Measurements from ENCODE around the gene PDGFRB. TPM values are rescaled to one million over a fixed set of nuclear protein-coding genes. Genes with fewer than 3 reads are reported as not detected.

PDGFRB gene
- total and polyA plus RNA-seq, 2 of the 4 experiments (the other 2 are of a cell fraction), result 108 to 124 TPM

- no peak for ATAC-seq (ENCODE audit: low read depth)
- Histone ChIP-seq H3K9me3 (ENCODE audit: control insufficient read depth, insufficient read depth, low read length) (no peaks in the 10 kb centered on the region), H3K27me3 (ENCODE audit: control insufficient read depth, insufficient read depth, low read length) (no peaks in the 10 kb centered on the region), H2AK9ac (replicated peaks; ENCODE audit: low read depth, low read length, poor library complexity) (no peak overlapping the region), H2BK120ac (ENCODE audit: low read depth, low read length) (no peak overlapping the region), H3K27ac (ENCODE audit: insufficient read depth, low read length) (no peak overlapping the region), H3K4me2 (ENCODE audit: low read depth, low read length) (no peak overlapping the region), H3K4ac (ENCODE audit: low read depth, low read length) (no peak overlapping the region), H3K9me1 (ENCODE audit: insufficient read depth, low read length) (no peaks in the 10 kb centered on the region), H3K56ac (ENCODE audit: extremely low read depth, insufficient read depth, low read length) (no peak overlapping the region), H2BK5ac (ENCODE audit: low read depth, low read length, poor library complexity, severe bottlenecking) (no peak overlapping the region), H2AFZ (replicated peaks; ENCODE audit: low read length, poor library complexity) (no peak overlapping the region), H2BK20ac (ENCODE audit: low read depth, low read length) (no peak overlapping the region), H4K20me1 (ENCODE audit: insufficient read depth, low read length) (no peaks in the 10 kb centered on the region), H3K23ac (ENCODE audit: low read depth, low read length) (no peak overlapping the region), H3K4me3 (ENCODE audit: insufficient read depth, low read depth, low read length) (no peak overlapping the region), H4K91ac (ENCODE audit: insufficient read depth, low read depth, low read length) (no peak overlapping the region), H3K18ac (ENCODE audit: low read depth, low read length) (no peak overlapping the region), H3K9ac (ENCODE audit: low read depth, low read length) (no peak overlapping the region), H3K14ac (replicated peaks; ENCODE audit: low read depth, low read length) (no peak overlapping the region), H3K4me1 (ENCODE audit: control insufficient read depth, insufficient read depth, low read length) (0 out of 2 replicates have a peak, but pooled peaks cover 1% of the 10 kb centered on the region), H2BK15ac (ENCODE audit: low read depth, low read length) (no peak overlapping the region), H4K8ac (ENCODE audit: low read depth in 2 of 2, low read length in 2 of 2) (no peak overlapping the region), H3K79me1 (ENCODE audit: low read depth in 1 of 2, low read length in 2 of 2) (peaks cover 34 to 70% of the 10 kb centered on the region in 2 experiments), H4K5ac (ENCODE audit: low read depth, low read length) (no peak overlapping the region), H3K36me3 (ENCODE audit: control insufficient read depth, insufficient read depth, low read length) (peaks cover 94% of the 10 kb centered on the region), H2AK5ac (ENCODE audit: low read depth, low read length) (no peak overlapping the region)
- no peak for DNase-seq
- CTCF ChIA-PET, result no interaction called here
- TF ChIP-seq FOS (IDR thresholded peaks at IDR 0.05; ENCODE audit: low read depth, low read length) (no peak), NFE2L2 (IDR thresholded peaks at IDR 0.05; ENCODE audit: low read depth, low read length) (no peak), USF2 (IDR thresholded peaks at IDR 0.05; ENCODE audit: low read depth, low read length) (no peak), MAZ (IDR thresholded peaks at IDR 0.05; ENCODE audit: borderline replicate concordance, low read depth, low read length) (no peak), SMC3 (IDR thresholded peaks at IDR 0.05; ENCODE audit: low read depth, low read length) (no peak), RCOR1 (IDR thresholded peaks at IDR 0.05; ENCODE audit: insufficient replicate concordance, low read length) (no peak), MAFK (IDR thresholded peaks at IDR 0.05; ENCODE audit: low read depth, low read length) (no peak), ELK1 (IDR thresholded peaks at IDR 0.05; ENCODE audit: borderline replicate concordance, low read depth, low read length) (no peak), CEBPB (IDR thresholded peaks at IDR 0.05; ENCODE audit: low read depth, low read length) (no peak), POLR2A (IDR thresholded peaks at IDR 0.05; ENCODE audit: low read depth, low read length) (no peak), RAD21 (IDR thresholded peaks at IDR 0.05; ENCODE audit: low read length) (no peak), MXI1 (IDR thresholded peaks at IDR 0.05; ENCODE audit: borderline replicate concordance, low read depth, low read length) (no peak), CHD1 (IDR thresholded peaks at IDR 0.05; ENCODE audit: low read depth, low read length) (no peak), CTCF (conservative IDR thresholded peaks at IDR 0.05; ENCODE audit: low read depth, low read length) (no peak), RFX5 (IDR thresholded peaks at IDR 0.05; ENCODE audit: low read depth, low read length) (no peak), BHLHE40 (IDR thresholded peaks at IDR 0.05; ENCODE audit: low read depth, low read length) (no peak)
- WGBS, 2 experiments (ENCODE audit: extremely low coverage in 2 of 2, insufficient read length in 1 of 2), result no CpG with 5 or more reads among the region's 8 CpGs
- in situ Hi-C loops (cut with MboI; ENCODE audit: low sequenced_read_pairs) (no loop called here), intact Hi-C loops (cut with micrococcal nuclease) (no loop called here), dilution Hi-C loops (cut with HindIII; ENCODE audit: low sequenced_read_pairs, unreplicated experiment) (no loop called here)
- BruUV-seq (replicated peaks), result no TSS peak
- POLR2A ChIA-PET (ENCODE audit: unreplicated experiment), result no interaction called here
Observed at GRCh38 chr5:150124596-150124995, 31.0 kb downstream of the PDGFRB start.
